ENCODE measurements around the gene PDE8B. TPM values are rescaled to one million over a fixed set of nuclear protein-coding genes. Genes with fewer than 3 reads are reported as not detected.

The PDE8B gene
- total RNA-seq, 1 donor from 2014 or later = 2.9 TPM

- TF ChIP-seq CTCF (IDR thresholded peaks at IDR 0.05; ENCODE audit: unreplicated experiment) = no peak
- peaks cover 36% of the 10 kb centered on the region for H3K4me1 Mint-ChIP-seq
- H3K27me3 Mint-ChIP-seq (ENCODE audit: low read depth) = no peaks in the 10 kb centered on the region
- no peak overlapping the region for H3K4me3 Mint-ChIP-seq
- H3K9me3 Mint-ChIP-seq = no peaks in the 10 kb centered on the region
- no peaks in the 10 kb centered on the region for H3K36me3 Mint-ChIP-seq
- DNase-seq (ENCODE audit: low spot score in 2 of 2, unreplicated experiment in 2 of 2) = no peak
- peak overlapping the region; percentile 82 for H3K27ac Mint-ChIP-seq
Observed at GRCh38 chr5:77398896-77399295, 188.4 kb downstream of the PDE8B start.

- no peaks in the 10 kb centered on the region for H3K9me3 Mint-ChIP-seq
- DNase-seq (ENCODE audit: low spot score in 2 of 2, unreplicated experiment in 2 of 2) = no peak
- H3K4me3 Mint-ChIP-seq = no peak overlapping the region
- H3K4me1 Mint-ChIP-seq = peaks cover 31% of the 10 kb centered on the region
- TF ChIP-seq CTCF (IDR thresholded peaks at IDR 0.05; ENCODE audit: unreplicated experiment) = no peak
- no peaks in the 10 kb centered on the region for H3K27me3 Mint-ChIP-seq (ENCODE audit: low read depth)
- no peaks in the 10 kb centered on the region for H3K36me3 Mint-ChIP-seq
- H3K27ac Mint-ChIP-seq = no peak overlapping the region
Observed at GRCh38 chr5:77400645-77401044, 190.2 kb downstream of the PDE8B start.

GRCh38 chr5:77402796-77403195 is 192.3 kb downstream of the PDE8B start:
- Mint-ChIP-seq H3K36me3 (no peaks in the 10 kb centered on the region), H3K4me3 (no peak overlapping the region), H3K9me3 (no peaks in the 10 kb centered on the region), H3K4me1 (peaks cover 16% of the 10 kb centered on the region), H3K27me3 (ENCODE audit: low read depth) (peaks cover 2% of the 10 kb centered on the region), H3K27ac (no peak overlapping the region)
- TF ChIP-seq CTCF (IDR thresholded peaks at IDR 0.05; ENCODE audit: unreplicated experiment) = no peak
- no peak for DNase-seq (ENCODE audit: low spot score in 2 of 2, unreplicated experiment in 2 of 2)

GRCh38 chr5:77407152-77407551 is 196.7 kb downstream of the PDE8B start:
- no peak overlapping the region for H3K27ac Mint-ChIP-seq
- no peak overlapping the region for H3K4me3 Mint-ChIP-seq
- no peaks in the 10 kb centered on the region for H3K4me1 Mint-ChIP-seq
- H3K36me3 Mint-ChIP-seq = no peaks in the 10 kb centered on the region
- H3K9me3 Mint-ChIP-seq = no peaks in the 10 kb centered on the region
- no peak for DNase-seq (ENCODE audit: low spot score in 2 of 2, unreplicated experiment in 2 of 2)
- H3K27me3 Mint-ChIP-seq (ENCODE audit: low read depth) = peaks cover 2% of the 10 kb centered on the region
- no peak for TF ChIP-seq CTCF (IDR thresholded peaks at IDR 0.05; ENCODE audit: unreplicated experiment)

- Mint-ChIP-seq H3K9me3 (no peaks in the 10 kb centered on the region), H3K4me3 (no peak overlapping the region), H3K27me3 (ENCODE audit: low read depth) (peaks cover 2% of the 10 kb centered on the region), H3K36me3 (no peaks in the 10 kb centered on the region), H3K4me1 (no peaks in the 10 kb centered on the region), H3K27ac (no peak overlapping the region)
- no peak for DNase-seq (ENCODE audit: low spot score in 2 of 2, unreplicated experiment in 2 of 2)
- TF ChIP-seq CTCF (IDR thresholded peaks at IDR 0.05; ENCODE audit: unreplicated experiment) = no peak
Observed at GRCh38 chr5:77409870-77410621, 199.6 kb downstream of the PDE8B start.

All from mesothelial cell of epicardium (in vitro differentiated cells).